SKM-1 treated with dmso at 0.1 percent for 144 hours (cell line): ENCODE measurements around the gene DRD1.
"Not testable (repeated sequence)": the region's sequence is repeated elsewhere in the genome, so short reads cannot be mapped to it uniquely, and the experiment has no call there.

Experiments
- DNase-seq: peaks from one replicate; lab custom pipeline; 2025; ENCODE audit not compliant: unreplicated experiment; lab: John Stamatoyannopoulos, UW

The DRD1 gene

GRCh38 chr5:175468892-175469291 lies 24.9 kb upstream of the DRD1 start:
- no peak for DNase-seq

GRCh38 chr5:175467983-175468690 lies 24.2 kb upstream of the DRD1 start:
- DNase-seq = no peak

- no peak for DNase-seq
Measured at GRCh38 chr5:175466700-175467318, 22.8 kb upstream of the DRD1 start.

- no peak for DNase-seq
Measured at GRCh38 chr5:175465282-175465681, 21.3 kb upstream of the DRD1 start.

GRCh38 chr5:175464942-175465233 lies 20.9 kb upstream of the DRD1 start:
- DNase-seq = no peak

GRCh38 chr5:175464074-175464941 lies 20.3 kb upstream of the DRD1 start:
- DNase-seq = peak; percentile 23

- no peak for DNase-seq
Measured at GRCh38 chr5:175463641-175464040, 19.7 kb upstream of the DRD1 start.

- DNase-seq = no peak
Measured at GRCh38 chr5:175461370-175461769, 17.4 kb upstream of the DRD1 start.

- no peak for DNase-seq
Measured at GRCh38 chr5:175460552-175460951, 16.6 kb upstream of the DRD1 start.

GRCh38 chr5:175460126-175460525 lies 16.1 kb upstream of the DRD1 start:
- no peak for DNase-seq

- DNase-seq = no peak
Measured at GRCh38 chr5:175457466-175457865, 13.5 kb upstream of the DRD1 start.

- DNase-seq = no peak
Measured at GRCh38 chr5:175456105-175456742, 12.2 kb upstream of the DRD1 start.

GRCh38 chr5:175454338-175454737 lies 10.4 kb upstream of the DRD1 start:
- DNase-seq = not testable (repeated sequence)

GRCh38 chr5:175452166-175452565 lies 8.2 kb upstream of the DRD1 start:
- DNase-seq = no peak

GRCh38 chr5:175448276-175448675 lies 4.3 kb upstream of the DRD1 start:
- DNase-seq = no peak

GRCh38 chr5:175447571-175447970 lies 3.6 kb upstream of the DRD1 start:
- no peak for DNase-seq

- not testable (repeated sequence) for DNase-seq
Measured at GRCh38 chr5:175446378-175446777, 2.4 kb upstream of the DRD1 start.

- no peak for DNase-seq
Measured at GRCh38 chr5:175444905-175445456, 999 bp upstream of the DRD1 start.

GRCh38 chr5:175443514-175444059 lies 395 bp downstream of the DRD1 start:
- no peak for DNase-seq

GRCh38 chr5:175438234-175438857 lies 5.6 kb downstream of the DRD1 start:
- no peak for DNase-seq

- DNase-seq = no peak
Measured at GRCh38 chr5:175436359-175436758, 7.6 kb downstream of the DRD1 start.
